Neural progenitor cell (in vitro differentiated cells): Measurements from ENCODE around the gene CRY2. TPM values are rescaled to one million over a fixed set of nuclear protein-coding genes. Genes with fewer than 3 reads are reported as not detected.
"Not testable (repeated sequence)": the region's sequence is repeated elsewhere in the genome, so short reads cannot be mapped to it uniquely, and the experiment has no call there.

ENCODE experiments used
- DNase-seq: peaks from one replicate; pipeline ENCODE4 v3.0.0-alpha.2; 2016; ENCODE audit warnings: low spot score
- H2AFZ ChIP-seq: fragments of 200-600 bp; sonication (generic); replicated peaks from 2 replicates; pipeline ENCODE4 v1.6.1; 2016; ENCODE audit warnings: antibody characterized with exemption
- H3F3A ChIP-seq: fragments of 200-600 bp; sonication (generic); 2 replicates; pipeline ENCODE4 v1.6.1; 2016; ENCODE audit warnings: antibody characterized with exemption, low read depth
- H3K27ac ChIP-seq: fragments of 200-600 bp; sonication (generic); 2 replicates; pipeline ENCODE4 v1.5.1; 2016; ENCODE audit warnings: mild to moderate bottlenecking
- H3K27me3 ChIP-seq: fragments of 200-600 bp; sonication (generic); 2 replicates; pipeline ENCODE4 v1.6.1; 2016; ENCODE audit warnings: mild to moderate bottlenecking, moderate library complexity
- H3K36me3 ChIP-seq: fragments of 200-600 bp; sonication (generic); 2 replicates; pipeline ENCODE4 v1.5.1; 2016
- H3K4me1 ChIP-seq: fragments of 200-600 bp; sonication (generic); 2 replicates; pipeline ENCODE4 v1.6.1; 2016; ENCODE audit warnings: mixed run types
- H3K4me2 ChIP-seq: fragments of 200-600 bp; sonication (generic); 2 replicates; pipeline ENCODE4 v1.6.1; 2016
- H3K4me3 ChIP-seq: fragments of 200-600 bp; sonication (generic); 2 replicates; pipeline ENCODE4 v1.5.1; 2016
- H3K79me2 ChIP-seq: fragments of 200-600 bp; sonication (generic); 2 replicates; pipeline ENCODE4 v1.6.1; 2016; ENCODE audit warnings: low read depth
- H3K9ac ChIP-seq: fragments of 200-600 bp; sonication (generic); 2 replicates; pipeline ENCODE4 v1.6.1; 2016
- H3K9me3 ChIP-seq: fragments of 200-600 bp; sonication (generic); 2 replicates; pipeline ENCODE4 v1.5.1; 2016; ENCODE audit warnings: low read depth
- H4K20me1 ChIP-seq: fragments of 200-600 bp; sonication (generic); 2 replicates; pipeline ENCODE4 v1.6.1; 2016; ENCODE audit warnings: low read depth
- H3K27ac Mint-ChIP-seq: 3 replicates; pipeline ENCODE4 v1.8.0; 2021; ENCODE audit warnings: mixed read lengths
- H3K27me3 Mint-ChIP-seq: 2 replicates; pipeline ENCODE4 v1.8.0; 2022; ENCODE audit warnings: low read depth, mild to moderate bottlenecking, inconsistent platforms, moderate library complexity, mixed read lengths; ENCODE audit not compliant: insufficient read depth
- H3K36me3 Mint-ChIP-seq: 3 replicates; pipeline ENCODE4 v1.8.0; 2021; ENCODE audit warnings: mixed read lengths
- H3K4me1 Mint-ChIP-seq: 3 replicates; pipeline ENCODE4 v1.8.0; 2021; ENCODE audit warnings: mixed read lengths
- H3K4me3 Mint-ChIP-seq: 3 replicates; pipeline ENCODE4 v1.8.0; 2021; ENCODE audit warnings: mild to moderate bottlenecking, moderate library complexity, mixed read lengths
- H3K9me3 Mint-ChIP-seq: 3 replicates; pipeline ENCODE4 v1.8.0; 2020; ENCODE audit warnings: mixed read lengths
- EZH2 ChIP-seq: fragments of 200-600 bp; sonication (generic); IDR thresholded peaks from 2 replicates; pipeline ENCODE4 v1.6.1; 2017; ENCODE audit warnings: antibody characterized with exemption, mild to moderate bottlenecking, moderate library complexity
- EZH2phosphoT487 ChIP-seq: fragments of 200-600 bp; sonication (generic); IDR thresholded peaks from 2 replicates; pipeline ENCODE4 v1.6.1; 2017; ENCODE audit warnings: antibody characterized with exemption
- total RNA-seq: library from RNA; depleted of rRNA; stranded (reverse); fragments of >200 nt; gene quantifications from 2 replicates; pipeline ENCODE4 v1.2.3, GENCODE V29; 2015; ENCODE audit warnings: low replicate concordance
- TF ChIP-seq, protein P1 (sequence below): fragments of 200-600 bp; sonication (generic); IDR thresholded peaks from 2 replicates; pipeline ENCODE4 v1.5.1; 2017; ENCODE audit warnings: antibody characterized with exemption, mild to moderate bottlenecking

The CRY2 gene
- total RNA-seq, 1 donor from 2014 or later: 15.8 TPM

DNA sequence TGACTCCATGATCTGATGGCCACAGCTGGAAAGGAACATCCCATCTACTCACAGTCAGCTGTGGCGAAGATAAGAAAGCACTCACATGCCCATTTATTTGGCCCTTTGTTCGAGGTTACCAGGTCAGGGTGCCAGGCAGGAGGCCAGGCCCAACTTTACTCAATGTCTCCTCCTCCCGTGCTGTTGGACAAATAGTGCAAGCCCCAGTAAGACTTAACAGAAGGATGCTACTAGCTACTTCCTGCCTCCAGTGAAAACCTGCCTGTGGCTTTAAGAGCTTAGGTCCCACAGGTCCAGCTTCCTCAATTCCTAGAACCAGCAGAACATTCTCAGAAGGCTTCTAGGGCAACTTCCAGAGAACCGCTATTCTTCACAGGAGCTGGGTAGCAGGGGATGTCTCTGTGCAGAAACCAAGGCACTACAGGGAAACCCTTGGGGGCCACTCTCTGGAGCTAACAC lies 12.9 kb upstream of the CRY2 start:
- H3K4me3 Mint-ChIP-seq: no peak overlapping the region
- H3K27ac Mint-ChIP-seq: no peak overlapping the region
- no peaks in the 10 kb centered on the region for H3K79me2 ChIP-seq
- H3K27ac ChIP-seq: no peak overlapping the region
- DNase-seq: no peak
- peaks cover 15% of the 10 kb centered on the region for H3K27me3 ChIP-seq
- H3F3A ChIP-seq: no peaks in the 10 kb centered on the region
- peaks cover 4% of the 10 kb centered on the region for H3K9me3 Mint-ChIP-seq
- no peaks in the 10 kb centered on the region for H4K20me1 ChIP-seq
- H3K4me2 ChIP-seq: no peak overlapping the region
- H3K36me3 ChIP-seq: no peaks in the 10 kb centered on the region
- peak overlapping the region; percentile 79 for H2AFZ ChIP-seq
- no peaks in the 10 kb centered on the region for H3K9me3 ChIP-seq
- H3K4me1 ChIP-seq: no peaks in the 10 kb centered on the region
- no peak overlapping the region for H3K9ac ChIP-seq
- H3K4me1 Mint-ChIP-seq: peaks cover 8% of the 10 kb centered on the region
- TF ChIP-seq EZH2phosphoT487 (no peak), EZH2 (no peak)
- TF ChIP-seq, protein P1, sequence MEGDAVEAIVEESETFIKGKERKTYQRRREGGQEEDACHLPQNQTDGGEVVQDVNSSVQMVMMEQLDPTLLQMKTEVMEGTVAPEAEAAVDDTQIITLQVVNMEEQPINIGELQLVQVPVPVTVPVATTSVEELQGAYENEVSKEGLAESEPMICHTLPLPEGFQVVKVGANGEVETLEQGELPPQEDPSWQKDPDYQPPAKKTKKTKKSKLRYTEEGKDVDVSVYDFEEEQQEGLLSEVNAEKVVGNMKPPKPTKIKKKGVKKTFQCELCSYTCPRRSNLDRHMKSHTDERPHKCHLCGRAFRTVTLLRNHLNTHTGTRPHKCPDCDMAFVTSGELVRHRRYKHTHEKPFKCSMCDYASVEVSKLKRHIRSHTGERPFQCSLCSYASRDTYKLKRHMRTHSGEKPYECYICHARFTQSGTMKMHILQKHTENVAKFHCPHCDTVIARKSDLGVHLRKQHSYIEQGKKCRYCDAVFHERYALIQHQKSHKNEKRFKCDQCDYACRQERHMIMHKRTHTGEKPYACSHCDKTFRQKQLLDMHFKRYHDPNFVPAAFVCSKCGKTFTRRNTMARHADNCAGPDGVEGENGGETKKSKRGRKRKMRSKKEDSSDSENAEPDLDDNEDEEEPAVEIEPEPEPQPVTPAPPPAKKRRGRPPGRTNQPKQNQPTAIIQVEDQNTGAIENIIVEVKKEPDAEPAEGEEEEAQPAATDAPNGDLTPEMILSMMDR: no peak
- H3K36me3 Mint-ChIP-seq: no peaks in the 10 kb centered on the region
- no peak overlapping the region for H3K4me3 ChIP-seq
- H3K27me3 Mint-ChIP-seq: peaks cover 14% of the 10 kb centered on the region

DNA sequence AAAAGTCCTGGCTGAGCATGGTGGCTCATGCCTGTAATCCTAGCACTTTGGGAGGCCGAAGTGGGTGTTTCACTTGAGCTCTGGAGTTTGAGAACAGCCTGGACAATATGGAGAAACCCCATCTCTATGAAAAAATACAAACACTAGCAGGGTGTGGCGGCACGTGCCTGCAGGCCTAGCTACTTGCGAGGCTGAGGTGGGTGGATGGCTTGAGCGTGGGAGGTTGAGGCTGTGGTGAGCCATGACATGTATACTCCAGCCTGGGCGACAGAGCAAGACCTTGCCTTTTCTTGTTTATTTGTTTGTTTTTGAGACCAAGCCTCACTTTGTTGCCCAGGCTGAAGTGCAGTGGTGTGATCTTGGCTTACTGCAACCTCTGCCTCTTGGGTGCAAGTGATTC lies 8.1 kb upstream of the CRY2 start:
- Mint-ChIP-seq H3K27me3 (peaks cover 6% of the 10 kb centered on the region), H3K9me3 (peaks cover 4% of the 10 kb centered on the region), H3K36me3 (no peaks in the 10 kb centered on the region), H3K4me3 (no peak overlapping the region), H3K4me1 (peaks cover 4% of the 10 kb centered on the region), H3K27ac (no peak overlapping the region)
- no peak for TF ChIP-seq EZH2
- TF ChIP-seq, protein P1: no peak
- no peak for TF ChIP-seq EZH2phosphoT487
- H2AFZ ChIP-seq: no peak overlapping the region
- no peak overlapping the region for H3K27ac ChIP-seq
- H3K4me2 ChIP-seq: no peak overlapping the region
- H3F3A ChIP-seq: no peaks in the 10 kb centered on the region
- H4K20me1 ChIP-seq: no peaks in the 10 kb centered on the region
- no peak for DNase-seq
- peaks cover 26% of the 10 kb centered on the region for H3K27me3 ChIP-seq
- H3K36me3 ChIP-seq: no peaks in the 10 kb centered on the region
- H3K4me3 ChIP-seq: no peak overlapping the region
- no peaks in the 10 kb centered on the region for H3K9me3 ChIP-seq
- no peaks in the 10 kb centered on the region for H3K4me1 ChIP-seq
- no peaks in the 10 kb centered on the region for H3K79me2 ChIP-seq
- no peak overlapping the region for H3K9ac ChIP-seq

GRCh38 chr11:45840251-45840650 lies 7.0 kb upstream of the CRY2 start:
- H3K4me1 ChIP-seq, H3K27me3 Mint-ChIP-seq: not testable (repeated sequence)

GRCh38 chr11:45843158-45843924 lies 3.9 kb upstream of the CRY2 start:
- H3K27ac ChIP-seq: no peak overlapping the region
- peaks cover 3% of the 10 kb centered on the region for H3K4me1 ChIP-seq
- Mint-ChIP-seq H3K9me3 (no peaks in the 10 kb centered on the region), H3K27me3 (peaks cover 9% of the 10 kb centered on the region), H3K4me3 (peak overlapping the region; percentile 44), H3K4me1 (peaks cover 9% of the 10 kb centered on the region), H3K27ac (no peak overlapping the region), H3K36me3 (no peaks in the 10 kb centered on the region)
- H4K20me1 ChIP-seq: peaks cover 8% of the 10 kb centered on the region
- H3K4me2 ChIP-seq: no peak overlapping the region
- no peaks in the 10 kb centered on the region for H3F3A ChIP-seq
- no peaks in the 10 kb centered on the region for H3K36me3 ChIP-seq
- no peak overlapping the region for H3K9ac ChIP-seq
- DNase-seq: peak; percentile 91
- TF ChIP-seq, protein P1: peak; percentile 93
- TF ChIP-seq EZH2phosphoT487: no peak
- TF ChIP-seq EZH2: peak; percentile 48
- peaks cover 39% of the 10 kb centered on the region for H3K27me3 ChIP-seq
- H2AFZ ChIP-seq: no peak overlapping the region
- H3K4me3 ChIP-seq: no peak overlapping the region
- H3K9me3 ChIP-seq: no peaks in the 10 kb centered on the region
- peaks cover 6% of the 10 kb centered on the region for H3K79me2 ChIP-seq

More at GRCh38 chr11:45840251-45840650, 7.0 kb upstream of the CRY2 start:
- H3K79me2 ChIP-seq, H3K9ac ChIP-seq, H3K4me1 Mint-ChIP-seq, H3K4me3 Mint-ChIP-seq, H3K4me2 ChIP-seq, H3F3A ChIP-seq, H3K36me3 ChIP-seq, H3K9me3 ChIP-seq, H4K20me1 ChIP-seq, H2AFZ ChIP-seq, H3K27ac ChIP-seq, H3K27ac Mint-ChIP-seq, H3K9me3 Mint-ChIP-seq, H3K4me3 ChIP-seq, H3K36me3 Mint-ChIP-seq, DNase-seq: not testable (repeated sequence)
- H3K27me3 ChIP-seq: peaks cover 36% of the 10 kb centered on the region
